Stomach (tissue), 4 donors: ENCODE measurements around the gene PEAK1.

Source experiments
- POLR2A ChIP-seq, 4 donors: fragments of 450-650 bp; IDR thresholded peaks; one replicate each; pipeline ENCODE4 v1.6.1; 2016; ENCODE audit warnings: antibody characterized with exemption in 4 of 4, control low read depth in 2 of 4, mild to moderate bottlenecking in 1 of 4, moderate library complexity in 1 of 4
- POLR2AphosphoS5 ChIP-seq, 3 donors: sonication (generic); formaldehyde crosslinking; IDR thresholded peaks; one replicate each; pipeline ENCODE4 v1.6.1; 2016; ENCODE audit warnings: antibody characterized with exemption in 3 of 3
- TF ChIP-seq, protein P1 (sequence below), 7 experiments: fragments of 450-650 bp in 4 of 7; fragments of 200-600 bp in 3 of 7; sonication (generic) in 3 of 7; IDR thresholded peaks; one replicate each; pipeline ENCODE4 v1.5.1; 2016 to 2019; ENCODE audit warnings: antibody characterized with exemption in 7 of 7, control low read depth in 2 of 7, mild to moderate bottlenecking in 1 of 7

DNA sequence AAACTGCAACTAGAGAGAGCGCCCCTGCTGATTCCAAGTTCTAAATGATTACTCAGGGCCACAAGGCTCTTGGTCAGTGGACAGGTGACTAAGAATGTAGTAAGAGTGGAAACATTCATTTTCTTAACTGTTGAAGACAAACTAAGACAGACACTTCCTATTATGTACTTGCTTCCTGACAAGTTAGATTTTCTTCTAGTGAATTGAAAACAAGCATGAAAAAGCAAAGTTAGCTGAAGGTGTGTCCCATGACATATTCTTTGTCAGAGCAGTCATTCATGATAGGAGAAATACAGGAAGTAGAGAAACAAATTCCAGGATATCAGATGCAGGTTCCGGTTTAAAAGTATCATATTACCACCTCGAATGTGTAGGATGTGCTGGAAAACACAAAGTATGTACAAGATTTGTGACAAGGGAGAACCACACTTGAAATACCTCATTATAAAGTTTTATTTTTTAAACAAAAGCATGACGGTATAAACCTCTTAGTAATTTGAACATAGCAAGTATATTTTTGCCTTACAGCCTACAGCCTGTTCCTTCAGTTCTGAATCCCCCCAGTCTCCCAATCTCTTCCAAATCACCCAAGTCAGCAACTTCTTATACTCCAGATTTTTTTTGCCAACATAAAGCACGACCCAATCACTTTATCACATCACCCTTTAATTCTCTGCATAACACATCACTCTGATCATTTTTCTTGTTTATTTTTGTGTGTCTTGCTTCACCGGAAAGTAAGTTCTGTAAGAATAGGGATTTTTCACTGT lies 355.2 kb downstream of the PEAK1 start:
- TF ChIP-seq, protein P1, sequence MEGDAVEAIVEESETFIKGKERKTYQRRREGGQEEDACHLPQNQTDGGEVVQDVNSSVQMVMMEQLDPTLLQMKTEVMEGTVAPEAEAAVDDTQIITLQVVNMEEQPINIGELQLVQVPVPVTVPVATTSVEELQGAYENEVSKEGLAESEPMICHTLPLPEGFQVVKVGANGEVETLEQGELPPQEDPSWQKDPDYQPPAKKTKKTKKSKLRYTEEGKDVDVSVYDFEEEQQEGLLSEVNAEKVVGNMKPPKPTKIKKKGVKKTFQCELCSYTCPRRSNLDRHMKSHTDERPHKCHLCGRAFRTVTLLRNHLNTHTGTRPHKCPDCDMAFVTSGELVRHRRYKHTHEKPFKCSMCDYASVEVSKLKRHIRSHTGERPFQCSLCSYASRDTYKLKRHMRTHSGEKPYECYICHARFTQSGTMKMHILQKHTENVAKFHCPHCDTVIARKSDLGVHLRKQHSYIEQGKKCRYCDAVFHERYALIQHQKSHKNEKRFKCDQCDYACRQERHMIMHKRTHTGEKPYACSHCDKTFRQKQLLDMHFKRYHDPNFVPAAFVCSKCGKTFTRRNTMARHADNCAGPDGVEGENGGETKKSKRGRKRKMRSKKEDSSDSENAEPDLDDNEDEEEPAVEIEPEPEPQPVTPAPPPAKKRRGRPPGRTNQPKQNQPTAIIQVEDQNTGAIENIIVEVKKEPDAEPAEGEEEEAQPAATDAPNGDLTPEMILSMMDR (IDR thresholded peaks at IDR 0.05) = no peak
- no peak for TF ChIP-seq POLR2A (IDR thresholded peaks at IDR 0.05)
- peak in 1 of 3 donors; percentile 12 for TF ChIP-seq POLR2AphosphoS5 (IDR thresholded peaks at IDR 0.05)
